DND-41 (cell line): ENCODE measurements around the gene LILRA6.

Experiments
- CTCF ChIP-seq: IDR thresholded peaks from 2 replicates; pipeline ENCODE4 v1.5.1; 2012; ENCODE audit warnings: borderline replicate concordance, low read length, moderate library complexity, mild to moderate bottlenecking; ENCODE audit not compliant: poor library complexity, severe bottlenecking; ENCODE audit errors: extremely low read depth
- EZH2 ChIP-seq: IDR thresholded peaks from 3 replicates; pipeline ENCODE4 v1.6.1; 2012; ENCODE audit warnings: borderline replicate concordance, low read depth, mild to moderate bottlenecking, moderate library complexity, low read length, inconsistent platforms; ENCODE audit not compliant: severe bottlenecking

- no peak for TF ChIP-seq CTCF
- no peak for TF ChIP-seq EZH2
Measured at GRCh38 chr19:54262470-54262869, 19.9 kb upstream of the LILRA6 start.
